GM12874 (cell line): ENCODE data around the gene IYD.

Experiments
- TF ChIP-seq, protein P1 (sequence below): IDR thresholded peaks from 2 replicates; pipeline ENCODE4 v1.5.1; 2011; ENCODE audit warnings: low read depth, mild to moderate bottlenecking, control low read depth, low read length, moderate library complexity; ENCODE audit not compliant: insufficient read depth

Gene IYD

DNA sequence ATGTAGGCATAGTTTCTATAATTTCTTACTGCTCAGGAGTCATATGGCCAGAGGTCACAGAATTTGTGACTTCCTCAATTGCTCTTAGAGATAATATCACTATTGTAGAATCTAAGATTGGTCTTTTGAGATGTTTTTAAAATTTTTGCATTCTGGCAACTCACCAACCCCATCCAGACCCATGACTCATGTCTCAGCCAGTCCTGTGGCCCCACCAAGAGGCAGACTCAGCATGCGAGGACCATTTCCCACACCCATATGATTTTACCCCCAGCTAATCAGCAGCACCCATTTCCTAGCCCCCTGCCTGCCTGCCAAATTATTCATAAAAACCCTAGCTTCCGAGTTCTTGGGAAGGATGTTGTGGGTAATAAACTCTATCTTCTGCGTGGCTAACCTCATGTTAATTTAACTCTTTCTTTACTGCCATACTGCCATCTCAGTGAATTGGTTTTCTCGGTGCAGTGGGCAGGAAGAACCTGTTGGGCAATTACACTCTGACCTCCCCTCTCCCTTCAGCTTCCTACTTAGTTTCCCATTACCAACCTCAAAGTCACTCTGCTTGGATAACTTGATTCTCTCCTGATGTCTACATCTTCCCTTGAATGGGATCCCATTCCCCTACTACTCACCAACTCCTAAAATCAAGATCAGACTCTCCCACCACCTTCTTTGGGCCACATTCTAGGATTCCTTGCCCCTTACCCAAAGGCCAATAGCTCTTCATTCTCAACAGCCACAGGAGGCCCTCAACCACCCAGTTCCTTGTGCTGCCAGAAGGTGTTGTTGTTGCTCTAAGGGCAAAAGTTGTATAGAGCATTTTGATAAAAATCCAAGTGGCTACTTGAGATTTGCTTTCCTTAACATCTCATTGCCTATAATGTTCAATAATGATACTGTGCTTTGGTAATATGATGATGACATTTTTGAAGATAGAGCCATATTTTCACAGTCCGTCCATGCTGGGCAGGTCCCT, 16.2 kb upstream of the IYD start:
- TF ChIP-seq, protein P1, sequence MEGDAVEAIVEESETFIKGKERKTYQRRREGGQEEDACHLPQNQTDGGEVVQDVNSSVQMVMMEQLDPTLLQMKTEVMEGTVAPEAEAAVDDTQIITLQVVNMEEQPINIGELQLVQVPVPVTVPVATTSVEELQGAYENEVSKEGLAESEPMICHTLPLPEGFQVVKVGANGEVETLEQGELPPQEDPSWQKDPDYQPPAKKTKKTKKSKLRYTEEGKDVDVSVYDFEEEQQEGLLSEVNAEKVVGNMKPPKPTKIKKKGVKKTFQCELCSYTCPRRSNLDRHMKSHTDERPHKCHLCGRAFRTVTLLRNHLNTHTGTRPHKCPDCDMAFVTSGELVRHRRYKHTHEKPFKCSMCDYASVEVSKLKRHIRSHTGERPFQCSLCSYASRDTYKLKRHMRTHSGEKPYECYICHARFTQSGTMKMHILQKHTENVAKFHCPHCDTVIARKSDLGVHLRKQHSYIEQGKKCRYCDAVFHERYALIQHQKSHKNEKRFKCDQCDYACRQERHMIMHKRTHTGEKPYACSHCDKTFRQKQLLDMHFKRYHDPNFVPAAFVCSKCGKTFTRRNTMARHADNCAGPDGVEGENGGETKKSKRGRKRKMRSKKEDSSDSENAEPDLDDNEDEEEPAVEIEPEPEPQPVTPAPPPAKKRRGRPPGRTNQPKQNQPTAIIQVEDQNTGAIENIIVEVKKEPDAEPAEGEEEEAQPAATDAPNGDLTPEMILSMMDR, result no peak

DNA sequence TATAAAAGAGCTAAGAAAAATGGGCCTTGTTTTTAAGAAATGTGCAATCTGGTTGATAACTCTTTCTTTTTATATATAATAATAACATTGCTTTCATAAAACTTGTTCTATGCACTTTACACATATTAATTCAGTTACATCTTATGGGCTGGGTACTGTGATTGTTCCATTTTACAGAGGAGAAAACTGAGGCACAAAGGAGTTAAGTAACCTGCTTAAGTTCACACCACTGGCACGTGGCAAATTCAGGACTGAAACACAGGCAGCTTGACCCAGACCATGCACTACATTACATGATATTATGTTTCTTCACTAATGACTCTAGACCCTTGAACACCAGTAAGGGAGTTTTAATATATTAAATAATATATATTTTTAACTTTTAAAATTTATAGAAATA, 15.4 kb upstream of the IYD start:
- TF ChIP-seq, protein P1, result no peak

DNA sequence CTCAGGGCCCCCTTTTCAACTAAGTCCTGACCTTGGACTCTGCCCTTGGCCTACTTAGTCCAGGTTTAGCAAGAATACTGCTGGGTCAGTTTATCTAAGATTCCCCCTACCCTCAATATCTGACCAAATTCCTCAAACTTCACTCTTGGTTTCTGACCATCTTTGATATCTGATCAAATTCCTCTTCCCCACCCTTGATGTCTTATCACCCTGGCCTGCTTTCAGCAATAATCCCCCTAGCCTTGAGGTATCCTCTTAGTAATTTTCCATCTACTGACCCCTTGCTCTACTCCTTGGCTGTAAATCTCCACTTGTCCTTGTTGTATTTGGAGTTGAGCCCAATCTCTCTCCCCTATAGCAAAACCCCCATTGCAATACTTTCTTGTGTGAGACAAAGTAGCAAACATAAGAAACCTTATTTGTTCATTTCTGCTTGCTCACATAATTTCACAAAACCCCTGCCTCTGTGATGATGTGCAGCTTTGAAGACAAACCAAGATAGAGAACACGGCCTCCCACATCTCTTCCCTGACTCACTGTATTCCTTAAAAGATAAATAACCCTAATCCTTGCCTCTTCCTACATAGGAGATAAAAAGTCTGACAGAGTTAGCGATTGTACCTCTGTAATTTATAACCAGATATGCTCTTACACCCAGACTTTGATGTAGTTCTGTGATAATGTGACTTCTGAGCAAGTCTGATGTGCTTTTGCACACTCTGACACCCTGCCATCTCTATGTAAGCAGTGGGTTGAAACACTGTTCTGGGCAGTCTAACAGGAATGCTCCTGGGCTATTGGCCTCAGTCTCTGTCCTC, 13.8 kb upstream of the IYD start:
- TF ChIP-seq, protein P1, result no peak

DNA sequence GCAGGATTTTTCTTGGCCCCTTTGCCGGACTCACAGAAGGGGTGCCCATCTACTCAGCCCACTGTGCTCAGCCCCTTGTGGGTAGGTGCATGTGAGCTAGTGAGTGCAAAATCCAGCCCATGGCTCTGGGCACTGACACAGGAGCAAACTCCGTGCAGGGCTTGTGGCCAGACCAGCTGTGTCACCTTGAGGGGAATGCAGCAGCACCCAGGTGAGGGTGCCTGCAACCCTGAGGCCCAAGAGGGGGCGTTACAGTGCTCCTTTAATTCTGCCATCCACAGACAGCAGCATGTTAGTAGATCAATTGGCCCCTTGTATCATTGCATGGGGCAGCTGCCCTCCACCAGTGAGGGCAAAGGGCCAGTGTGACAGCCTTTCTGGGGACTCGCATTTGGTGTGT, 12.9 kb upstream of the IYD start:
- TF ChIP-seq, protein P1, result no peak

DNA sequence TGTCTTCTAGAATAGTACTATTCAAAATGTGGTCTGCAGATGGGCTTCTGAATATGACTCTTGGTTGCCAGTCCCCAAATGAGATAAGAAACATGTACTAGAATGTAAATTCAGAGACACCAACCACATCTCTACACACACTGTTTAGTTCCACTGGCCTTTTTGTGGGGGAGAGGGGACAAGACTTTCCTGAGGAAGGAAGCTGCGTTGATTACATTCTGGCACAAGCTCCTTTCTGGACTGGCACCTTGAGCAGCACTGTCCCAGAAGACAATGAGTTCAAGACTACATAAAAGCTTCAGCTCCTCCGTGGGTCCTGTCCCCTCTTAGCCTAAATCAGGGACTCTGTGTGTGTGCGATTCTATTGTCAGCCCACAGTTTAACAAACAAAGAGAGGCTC, 6.9 kb upstream of the IYD start:
- TF ChIP-seq, protein P1, result no peak

DNA sequence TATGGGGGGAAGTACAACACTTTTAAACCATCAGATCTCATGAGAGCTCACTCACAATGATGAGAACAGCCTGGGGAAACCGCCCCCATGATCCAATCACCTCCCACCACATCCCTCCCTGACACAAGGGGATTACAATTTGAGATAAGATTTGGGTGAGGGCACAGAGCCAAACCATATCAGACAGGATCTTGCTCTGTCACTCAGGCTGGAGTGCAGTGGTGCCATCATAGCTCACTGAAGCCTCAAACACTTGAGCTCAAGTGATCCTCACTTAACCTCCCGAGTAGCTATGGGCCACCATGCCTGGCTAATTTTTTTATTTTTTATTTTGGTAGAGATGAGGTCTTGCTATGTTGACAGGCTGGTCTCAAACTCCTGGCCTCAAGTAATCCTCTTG, 5.1 kb upstream of the IYD start:
- TF ChIP-seq, protein P1, result no peak

DNA sequence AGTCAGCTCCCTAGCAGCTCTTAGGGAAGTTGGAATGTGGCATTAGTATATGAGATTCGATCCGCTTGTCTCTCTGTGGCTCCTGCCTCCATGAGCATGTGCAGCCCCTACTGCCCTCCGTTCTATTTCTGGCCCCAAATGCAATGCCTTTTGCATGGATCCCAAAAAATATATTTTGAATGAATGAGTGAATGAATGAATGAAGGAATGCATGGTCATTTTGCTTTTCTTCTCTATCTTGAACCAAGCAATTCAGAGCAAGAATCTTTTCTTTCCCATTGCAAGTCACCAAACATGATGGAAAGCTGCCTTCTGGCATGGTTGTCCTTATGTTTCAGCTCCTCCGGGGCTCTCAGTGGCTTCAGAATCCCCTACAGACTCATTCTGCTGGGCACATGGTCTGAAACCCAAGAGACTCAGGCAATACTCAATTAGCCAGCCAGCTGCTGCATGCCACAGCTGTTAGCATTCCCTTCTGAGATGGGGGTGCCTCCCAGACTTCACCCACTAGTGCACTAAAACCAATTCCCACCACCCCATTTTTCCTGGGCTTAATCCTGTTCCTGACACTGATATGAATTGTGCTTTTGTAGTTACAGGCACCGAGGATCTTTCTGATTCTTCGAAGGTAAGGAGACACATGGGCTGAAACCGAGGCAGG, 2.6 kb upstream of the IYD start:
- TF ChIP-seq, protein P1, result no peak
